Stimulated activated naive CD4-positive, alpha-beta T cell treated with Interleukin-2 at 50 U/mL for 16 hours (primary cell): ENCODE data around the gene ANKRD44.

Experiments used
- DNase-seq: peaks from one replicate; lab custom pipeline; 2025; lab: John Stamatoyannopoulos, UW

The ANKRD44 gene

GRCh38 chr2:196957881-196958525, 352.6 kb downstream of the ANKRD44 start:
- no peak for DNase-seq

GRCh38 chr2:196957442-196957841, 353.1 kb downstream of the ANKRD44 start:
- DNase-seq, result no peak

- DNase-seq, result no peak
Measured at GRCh38 chr2:196956069-196956468, 354.5 kb downstream of the ANKRD44 start.

GRCh38 chr2:196955036-196955435, 355.5 kb downstream of the ANKRD44 start:
- DNase-seq, result no peak

GRCh38 chr2:196954001-196954400, 356.6 kb downstream of the ANKRD44 start:
- DNase-seq, result no peak

GRCh38 chr2:196952936-196953335, 357.6 kb downstream of the ANKRD44 start:
- DNase-seq, result no peak

GRCh38 chr2:196951973-196952372, 358.6 kb downstream of the ANKRD44 start:
- DNase-seq, result no peak

GRCh38 chr2:196949116-196949515, 361.5 kb downstream of the ANKRD44 start:
- no peak for DNase-seq

- DNase-seq, result no peak
Measured at GRCh38 chr2:196944570-196944969, 366.0 kb downstream of the ANKRD44 start.

- no peak for DNase-seq
Measured at GRCh38 chr2:196941398-196942078, 369.0 kb downstream of the ANKRD44 start.

GRCh38 chr2:196939371-196939770, 371.2 kb downstream of the ANKRD44 start:
- DNase-seq, result no peak
